Nephron (organoid): ENCODE measurements around the gene LRCH3.
A peak's percentile ranks its signal among the peaks of the same experiment; 100 is the strongest.

Experiments
- H3K27ac Mint-ChIP-seq, 3 experiments: 2 replicates each; pipeline ENCODE4 v1.8.0; 2020; ENCODE audit warnings: mixed read lengths in 3 of 3, mild to moderate bottlenecking in 2 of 3, moderate library complexity in 1 of 3
- H3K27me3 Mint-ChIP-seq: 2 replicates; pipeline ENCODE4 v1.8.0; 2021; ENCODE audit warnings: low read depth, mild to moderate bottlenecking, moderate library complexity, mixed read lengths
- H3K36me3 Mint-ChIP-seq: 2 replicates; pipeline ENCODE4 v1.8.0; 2020; ENCODE audit warnings: low read depth, mixed read lengths
- H3K4me1 Mint-ChIP-seq: 2 replicates; pipeline ENCODE4 v1.8.0; 2020; ENCODE audit warnings: mixed read lengths
- H3K4me3 Mint-ChIP-seq, 3 experiments: 2 replicates each; pipeline ENCODE4 v1.8.0; 2020; ENCODE audit warnings: mild to moderate bottlenecking in 3 of 3, mixed read lengths in 3 of 3, moderate library complexity in 2 of 3
- H3K9me3 Mint-ChIP-seq: 2 replicates; pipeline ENCODE4 v1.8.0; 2020; ENCODE audit warnings: mixed read lengths
- TF ChIP-seq, protein P1 (sequence below), 3 experiments: fragments of 200-600 bp; sonication (generic); IDR thresholded peaks; one replicate each; pipeline ENCODE4 v1.5.0; 2021; ENCODE audit warnings: antibody characterized with exemption in 3 of 3; ENCODE audit not compliant: unreplicated experiment in 3 of 3

LRCH3 gene

DNA sequence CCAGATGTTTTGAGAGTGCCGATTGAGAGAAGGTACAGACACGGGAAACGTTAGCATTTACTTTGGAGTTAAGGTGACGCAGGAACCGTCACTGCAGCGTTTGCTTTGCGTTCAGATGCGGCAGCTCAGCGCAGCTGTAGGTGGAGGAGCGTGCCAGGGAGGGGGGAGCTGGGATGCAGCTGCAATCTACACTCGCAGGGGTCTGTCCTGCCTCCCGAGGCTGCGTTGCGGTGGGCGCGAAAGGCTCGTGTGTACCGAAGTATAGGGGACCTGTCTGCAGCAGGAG lies 41.8 kb upstream of the LRCH3 start:
- H3K4me1 Mint-ChIP-seq, result peaks cover 38% of the 10 kb centered on the region
- H3K4me3 Mint-ChIP-seq, result peak overlapping the region; percentile 90 to 96 (median 96)
- no peaks in the 10 kb centered on the region for H3K36me3 Mint-ChIP-seq
- TF ChIP-seq, protein P1, sequence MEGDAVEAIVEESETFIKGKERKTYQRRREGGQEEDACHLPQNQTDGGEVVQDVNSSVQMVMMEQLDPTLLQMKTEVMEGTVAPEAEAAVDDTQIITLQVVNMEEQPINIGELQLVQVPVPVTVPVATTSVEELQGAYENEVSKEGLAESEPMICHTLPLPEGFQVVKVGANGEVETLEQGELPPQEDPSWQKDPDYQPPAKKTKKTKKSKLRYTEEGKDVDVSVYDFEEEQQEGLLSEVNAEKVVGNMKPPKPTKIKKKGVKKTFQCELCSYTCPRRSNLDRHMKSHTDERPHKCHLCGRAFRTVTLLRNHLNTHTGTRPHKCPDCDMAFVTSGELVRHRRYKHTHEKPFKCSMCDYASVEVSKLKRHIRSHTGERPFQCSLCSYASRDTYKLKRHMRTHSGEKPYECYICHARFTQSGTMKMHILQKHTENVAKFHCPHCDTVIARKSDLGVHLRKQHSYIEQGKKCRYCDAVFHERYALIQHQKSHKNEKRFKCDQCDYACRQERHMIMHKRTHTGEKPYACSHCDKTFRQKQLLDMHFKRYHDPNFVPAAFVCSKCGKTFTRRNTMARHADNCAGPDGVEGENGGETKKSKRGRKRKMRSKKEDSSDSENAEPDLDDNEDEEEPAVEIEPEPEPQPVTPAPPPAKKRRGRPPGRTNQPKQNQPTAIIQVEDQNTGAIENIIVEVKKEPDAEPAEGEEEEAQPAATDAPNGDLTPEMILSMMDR (IDR thresholded peaks at IDR 0.05; ENCODE audit: unreplicated experiment in 3 of 3), result no peak
- H3K9me3 Mint-ChIP-seq, result no peaks in the 10 kb centered on the region
- peak overlapping the region; percentile 94 to 98 (median 95) for H3K27ac Mint-ChIP-seq
- H3K27me3 Mint-ChIP-seq, result no peaks in the 10 kb centered on the region

- H3K36me3 Mint-ChIP-seq, result no peaks in the 10 kb centered on the region
- peak within 1 kb of the TSS; percentile 90 to 97 (median 97) for H3K4me3 Mint-ChIP-seq
- peaks cover 38% of the 10 kb centered on the region for H3K4me1 Mint-ChIP-seq
- H3K27ac Mint-ChIP-seq, result peak within 1 kb of the TSS; percentile 94 to 98 (median 95)
- TF ChIP-seq, protein P1 (IDR thresholded peaks at IDR 0.05; ENCODE audit: unreplicated experiment in 3 of 3), result peak in 2 of 3 experiments; percentile 40 to 51
- no peaks in the 10 kb centered on the region for H3K9me3 Mint-ChIP-seq
- H3K27me3 Mint-ChIP-seq, result no peaks in the 10 kb centered on the region
Measured at GRCh38 chr3:197749601-197750395, 41.3 kb upstream of the LRCH3 start, which contains the start of gene FYTTD1. Gene FYTTD1, plus strand, starts transcription at chr3:197749883. Its CDS starts 89 bp downstream, at chr3:197749972.

- Mint-ChIP-seq H3K9me3 (no peaks in the 10 kb centered on the region), H3K36me3 (no peaks in the 10 kb centered on the region), H3K27ac (peak overlapping the region; percentile 91 to 95 (median 94)), H3K27me3 (no peaks in the 10 kb centered on the region), H3K4me1 (peaks cover 38% of the 10 kb centered on the region), H3K4me3 (peak overlapping the region; percentile 90 to 97 (median 97))
- TF ChIP-seq, protein P1 (IDR thresholded peaks at IDR 0.05; ENCODE audit: unreplicated experiment in 3 of 3), result no peak
Measured at GRCh38 chr3:197750396-197750831, 40.6 kb upstream of the LRCH3 start.

DNA sequence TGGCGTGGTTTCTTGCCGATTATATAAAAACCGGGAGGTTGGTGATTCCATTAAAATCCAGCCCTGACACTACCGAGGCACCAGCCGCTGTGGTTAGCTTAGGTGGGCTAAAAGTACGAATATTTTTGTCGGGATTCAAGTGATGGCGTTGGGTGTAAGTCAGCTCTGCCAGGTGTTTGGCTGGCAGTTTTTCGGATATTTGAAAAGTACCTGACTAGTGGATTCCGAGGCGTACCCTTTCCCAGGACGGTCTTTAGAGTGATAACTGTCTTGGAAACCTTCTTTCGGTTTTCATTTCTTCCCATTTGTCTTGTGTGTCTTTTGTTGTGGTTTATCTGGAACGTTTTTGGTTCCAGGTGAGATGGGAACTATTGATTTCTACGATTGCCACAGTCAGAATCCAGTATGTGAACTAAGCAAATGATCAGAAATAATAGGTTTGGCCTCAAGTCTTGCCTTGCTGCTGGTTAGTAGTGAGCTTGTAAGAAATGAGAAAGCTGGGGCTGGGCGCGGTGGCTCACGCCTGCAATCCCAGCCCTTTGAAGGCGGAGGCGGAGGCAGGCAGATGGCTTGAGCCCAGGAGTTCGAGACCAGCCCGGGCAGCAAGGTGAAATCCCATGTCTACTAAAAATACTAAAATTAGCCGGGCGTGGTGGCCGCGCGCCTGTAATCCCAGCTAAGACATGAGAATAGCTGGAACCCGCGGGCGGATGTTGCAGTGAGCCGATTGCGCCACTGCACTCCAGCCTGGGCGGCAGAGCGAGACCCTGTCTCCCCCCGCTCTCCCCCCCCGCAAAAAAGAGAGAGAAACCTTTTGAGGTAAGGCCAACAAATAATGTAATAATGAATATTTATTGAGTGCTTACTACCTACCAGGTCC lies 40.0 kb upstream of the LRCH3 start:
- TF ChIP-seq, protein P1 (IDR thresholded peaks at IDR 0.05; ENCODE audit: unreplicated experiment in 3 of 3), result no peak
- H3K9me3 Mint-ChIP-seq, result no peaks in the 10 kb centered on the region
- H3K4me1 Mint-ChIP-seq, result peaks cover 38% of the 10 kb centered on the region
- H3K27me3 Mint-ChIP-seq, result no peaks in the 10 kb centered on the region
- H3K27ac Mint-ChIP-seq, result peak overlapping the region; percentile 91 to 95 (median 94)
- peak overlapping the region; percentile 90 to 97 (median 97) for H3K4me3 Mint-ChIP-seq
- H3K36me3 Mint-ChIP-seq, result peaks cover 1% of the 10 kb centered on the region

GRCh38 chr3:197752107-197752506 lies 38.9 kb upstream of the LRCH3 start:
- TF ChIP-seq, protein P1 (IDR thresholded peaks at IDR 0.05; ENCODE audit: unreplicated experiment in 3 of 3), result no peak
- H3K4me1 Mint-ChIP-seq, result peaks cover 36% of the 10 kb centered on the region
- H3K36me3 Mint-ChIP-seq, result peaks cover 4% of the 10 kb centered on the region
- H3K9me3 Mint-ChIP-seq, result no peaks in the 10 kb centered on the region
- peak overlapping the region; percentile 56 to 70 (median 70) for H3K27ac Mint-ChIP-seq
- no peaks in the 10 kb centered on the region for H3K27me3 Mint-ChIP-seq
- H3K4me3 Mint-ChIP-seq, result peak overlapping the region; percentile 76 to 89 (median 82)
